Lower lobe of right lung (tissue), 2 donors: ENCODE measurements around the gene FRMD4B. TPM values are rescaled to one million over a fixed set of nuclear protein-coding genes. Genes with fewer than 3 reads are reported as not detected.

Experiments used
- ATAC-seq, 2 donors: fragments of 200-7000 bp; cut with Tn5 transposase; one replicate each; pipeline ENCODE4 v1.9.1; 2020 to 2022; ENCODE audit warnings: mild to moderate bottlenecking in 2 of 2, moderate library complexity in 2 of 2
- DNase-seq: peaks from one replicate; pipeline ENCODE4 v3.0.0-alpha.2; 2020
- H3K27ac ChIP-seq: fragments of 200-600 bp; one replicate; pipeline ENCODE4 v1.8.0; 2022
- H3K27me3 ChIP-seq: fragments of 200-600 bp; one replicate; pipeline ENCODE4 v1.8.0; 2022; ENCODE audit warnings: low read depth
- H3K36me3 ChIP-seq: fragments of 200-600 bp; one replicate; pipeline ENCODE4 v1.8.0; 2022; ENCODE audit warnings: mild to moderate bottlenecking
- H3K4me1 ChIP-seq: fragments of 200-600 bp; one replicate; pipeline ENCODE4 v1.8.0; 2022
- H3K4me3 ChIP-seq: fragments of 200-600 bp; one replicate; pipeline ENCODE4 v1.8.0; 2022; ENCODE audit warnings: mild to moderate bottlenecking
- H3K9me3 ChIP-seq: fragments of 200-600 bp; one replicate; pipeline ENCODE4 v1.8.0; 2022
- intact Hi-C: fragments of 100-400 bp; cut with DNase I; formaldehyde crosslinking; loops from one replicate; pipeline ENCODE4 v1.11.0; 2022
- total RNA-seq: library from RNA; stranded (reverse); fragmentation: NEBNext Ultra II Directional; extraction: Animal tissue kit (Norgen Biotek cat#: 25700); gene quantifications from one replicate; pipeline ENCODE4 v1.2.1, GENCODE V29; 2021
- TF ChIP-seq, protein P1 (sequence below): fragments of 200-600 bp; IDR thresholded peaks from one replicate; pipeline ENCODE4 v1.8.0; 2022; ENCODE audit warnings: antibody characterized with exemption, mild to moderate bottlenecking
- donor health status: DM: no; HTN: yes; CAD: no; lungs with severe emphysema.

Gene FRMD4B
- total RNA-seq, 1 donor from 2014 or later: 62.4 TPM

DNA sequence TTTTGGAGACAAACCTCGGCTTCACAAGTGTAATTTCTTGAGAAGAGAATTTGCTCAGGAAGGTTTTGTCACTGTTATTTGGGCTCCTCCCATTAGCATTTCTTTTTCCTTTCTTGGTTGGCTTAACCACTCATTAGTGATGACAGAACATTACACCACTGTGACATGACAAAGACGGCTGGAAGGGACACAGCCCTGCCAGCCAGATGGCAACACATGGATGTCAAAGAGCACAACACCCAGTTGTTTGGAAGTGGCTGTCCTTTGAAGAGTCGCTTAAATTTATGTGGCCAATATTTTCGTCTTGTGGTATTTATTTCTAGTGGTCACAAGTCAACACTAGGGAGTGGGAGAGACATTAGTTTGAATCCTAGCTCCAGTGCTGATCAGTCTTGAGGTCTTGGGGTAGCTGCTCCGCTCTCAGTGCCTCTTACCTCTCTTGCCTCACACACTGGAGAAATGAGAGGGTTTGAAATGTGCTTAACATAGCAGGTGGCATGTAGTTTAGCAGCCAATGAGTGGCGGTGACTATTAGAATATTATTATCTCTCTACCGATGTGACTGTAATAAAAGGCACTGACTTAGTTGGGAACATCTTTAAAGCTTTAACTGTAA, 92.8 kb downstream of the FRMD4B start:
- no peak overlapping the region for H3K27ac ChIP-seq
- DNase-seq (no peak), ATAC-seq (no peak)
- TF ChIP-seq, protein P1, sequence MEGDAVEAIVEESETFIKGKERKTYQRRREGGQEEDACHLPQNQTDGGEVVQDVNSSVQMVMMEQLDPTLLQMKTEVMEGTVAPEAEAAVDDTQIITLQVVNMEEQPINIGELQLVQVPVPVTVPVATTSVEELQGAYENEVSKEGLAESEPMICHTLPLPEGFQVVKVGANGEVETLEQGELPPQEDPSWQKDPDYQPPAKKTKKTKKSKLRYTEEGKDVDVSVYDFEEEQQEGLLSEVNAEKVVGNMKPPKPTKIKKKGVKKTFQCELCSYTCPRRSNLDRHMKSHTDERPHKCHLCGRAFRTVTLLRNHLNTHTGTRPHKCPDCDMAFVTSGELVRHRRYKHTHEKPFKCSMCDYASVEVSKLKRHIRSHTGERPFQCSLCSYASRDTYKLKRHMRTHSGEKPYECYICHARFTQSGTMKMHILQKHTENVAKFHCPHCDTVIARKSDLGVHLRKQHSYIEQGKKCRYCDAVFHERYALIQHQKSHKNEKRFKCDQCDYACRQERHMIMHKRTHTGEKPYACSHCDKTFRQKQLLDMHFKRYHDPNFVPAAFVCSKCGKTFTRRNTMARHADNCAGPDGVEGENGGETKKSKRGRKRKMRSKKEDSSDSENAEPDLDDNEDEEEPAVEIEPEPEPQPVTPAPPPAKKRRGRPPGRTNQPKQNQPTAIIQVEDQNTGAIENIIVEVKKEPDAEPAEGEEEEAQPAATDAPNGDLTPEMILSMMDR: no peak
- H3K4me3 ChIP-seq: no peak overlapping the region
- no peaks in the 10 kb centered on the region for H3K9me3 ChIP-seq
- intact Hi-C loops: no loop called here
- peaks cover 47% of the 10 kb centered on the region for H3K36me3 ChIP-seq
- H3K27me3 ChIP-seq: no peaks in the 10 kb centered on the region
- H3K4me1 ChIP-seq: peaks cover 10% of the 10 kb centered on the region

DNA sequence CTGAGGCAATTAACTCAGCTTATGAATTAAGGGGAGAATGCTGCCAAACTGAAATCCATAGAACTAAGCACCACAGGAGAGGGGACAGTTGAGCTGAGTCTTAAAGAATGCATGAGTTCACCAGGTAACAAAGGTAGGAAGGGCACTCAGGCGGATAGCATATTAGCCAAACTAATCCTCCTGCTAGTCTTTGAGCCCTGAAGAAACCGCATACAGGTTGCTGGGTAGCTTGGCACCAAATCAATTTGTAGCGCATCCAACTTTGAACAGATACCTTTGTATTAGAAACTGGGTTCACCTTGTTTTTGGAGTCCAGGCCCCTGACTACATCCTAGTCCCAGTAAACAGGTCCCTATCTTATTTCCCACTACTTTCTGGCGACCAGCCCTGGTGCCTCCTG, 93.7 kb downstream of the FRMD4B start:
- Histone ChIP-seq H3K4me1 (peaks cover 10% of the 10 kb centered on the region), H3K36me3 (peaks cover 47% of the 10 kb centered on the region), H3K27me3 (no peaks in the 10 kb centered on the region), H3K4me3 (no peak overlapping the region), H3K9me3 (no peaks in the 10 kb centered on the region), H3K27ac (no peak overlapping the region)
- no peak for DNase-seq
- ATAC-seq: no peak
- TF ChIP-seq, protein P1: no peak
- intact Hi-C loops: no loop called here

DNA sequence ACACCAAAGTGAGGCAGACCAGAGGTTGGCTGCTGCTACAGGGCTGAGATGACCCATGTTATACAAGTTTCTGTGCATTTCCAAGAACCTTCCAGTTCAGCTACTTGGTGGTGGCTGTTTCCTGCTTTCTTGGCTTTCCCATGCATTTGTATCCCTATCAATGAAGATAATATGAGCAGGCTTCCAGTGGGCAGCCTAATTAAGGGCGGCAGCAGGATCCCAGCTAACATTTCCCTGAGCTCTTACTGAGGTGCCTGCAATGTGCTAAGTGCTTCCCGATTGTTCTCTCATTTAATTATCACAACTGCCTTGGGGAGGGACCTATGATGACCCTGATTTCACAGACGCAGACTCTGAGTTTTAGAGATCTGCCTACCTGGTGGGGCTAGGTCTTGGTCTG, 95.5 kb downstream of the FRMD4B start:
- TF ChIP-seq, protein P1: no peak
- Histone ChIP-seq H3K27me3 (no peaks in the 10 kb centered on the region), H3K36me3 (peaks cover 48% of the 10 kb centered on the region), H3K9me3 (no peaks in the 10 kb centered on the region), H3K4me1 (peaks cover 10% of the 10 kb centered on the region), H3K27ac (no peak overlapping the region), H3K4me3 (no peak overlapping the region)
- ATAC-seq (no peak), DNase-seq (no peak)
- intact Hi-C loops: no loop called here

DNA sequence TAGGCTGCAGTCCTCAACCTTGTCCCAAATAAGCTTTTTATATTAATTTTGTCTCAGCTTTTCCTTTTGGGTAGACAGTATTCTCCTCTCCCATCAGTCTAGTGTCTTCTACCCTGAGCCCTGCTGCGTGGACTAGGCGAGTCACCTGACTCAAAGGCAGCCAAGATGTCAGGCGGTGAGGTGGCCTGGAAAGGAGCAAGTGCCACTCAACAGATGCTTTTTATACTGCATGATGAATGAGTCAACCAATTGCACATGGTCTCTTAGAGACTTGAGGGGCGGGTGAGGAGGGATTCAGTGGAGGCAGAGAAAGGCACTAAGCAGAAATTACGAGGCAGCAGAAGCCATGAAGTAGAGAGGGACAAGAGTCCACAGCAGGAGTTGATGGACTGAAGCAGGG, 95.9 kb downstream of the FRMD4B start:
- TF ChIP-seq, protein P1: no peak
- ATAC-seq (peak; percentile 60 to 65), DNase-seq (no peak)
- no peak overlapping the region for H3K4me3 ChIP-seq
- intact Hi-C loops: no loop called here
- peaks cover 10% of the 10 kb centered on the region for H3K4me1 ChIP-seq
- H3K36me3 ChIP-seq: peaks cover 45% of the 10 kb centered on the region
- no peaks in the 10 kb centered on the region for H3K27me3 ChIP-seq
- H3K9me3 ChIP-seq: no peaks in the 10 kb centered on the region
- H3K27ac ChIP-seq: no peak overlapping the region

DNA sequence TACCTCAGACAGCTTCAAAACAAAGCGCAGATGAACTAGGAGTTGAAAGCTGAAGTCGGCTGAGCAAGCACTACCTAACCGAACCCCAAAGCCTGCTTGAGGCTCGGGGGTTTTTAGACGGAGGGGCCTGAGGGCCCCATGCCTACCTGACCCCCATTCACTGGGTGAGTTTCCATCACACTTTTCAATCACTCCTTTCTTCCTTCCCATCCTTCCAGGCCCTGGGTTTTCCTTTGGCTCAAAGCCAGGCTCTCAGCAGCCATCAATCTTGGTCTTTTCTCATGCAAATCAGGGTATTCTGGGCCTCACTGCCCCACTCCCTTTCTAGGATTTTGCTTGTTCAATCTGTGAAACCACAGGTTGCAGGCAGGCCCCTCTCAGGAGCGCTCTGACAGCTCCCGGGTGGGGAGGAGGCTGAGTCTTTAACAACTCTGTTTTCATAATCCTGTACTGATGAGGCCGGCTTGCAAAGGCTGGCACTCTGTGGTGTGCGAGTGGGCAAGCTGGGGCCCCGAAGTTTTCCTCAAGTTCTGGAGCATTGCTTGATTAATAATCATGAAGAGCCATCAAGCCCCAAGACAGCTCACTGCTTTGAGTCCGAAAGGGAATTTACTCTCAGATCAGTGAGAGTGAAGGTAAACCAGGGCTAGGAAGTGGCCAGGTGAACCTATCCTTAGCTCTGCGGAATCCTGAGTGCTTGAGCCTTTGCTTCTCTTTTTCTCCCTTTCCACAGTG, 97.6 kb downstream of the FRMD4B start:
- Histone ChIP-seq H3K4me1 (no peaks in the 10 kb centered on the region), H3K27ac (no peak overlapping the region), H3K36me3 (peaks cover 46% of the 10 kb centered on the region), H3K4me3 (no peak overlapping the region), H3K27me3 (no peaks in the 10 kb centered on the region), H3K9me3 (no peaks in the 10 kb centered on the region)
- DNase-seq: no peak
- no peak for ATAC-seq
- intact Hi-C loops: no loop called here
- TF ChIP-seq, protein P1: no peak
